Transverse colon (tissue), 4 donors: ENCODE data around the gene HJURP. TPM values are rescaled to one million over a fixed set of nuclear protein-coding genes. Genes with fewer than 3 reads are reported as not detected.

ENCODE experiments used
- DNase-seq: peaks from one replicate; pipeline ENCODE4 v3.0.0-alpha.2; 2019
- H3K27ac ChIP-seq, 4 donors: fragments of 200-600 bp; sonication (generic); 2 replicates each; pipeline ENCODE4 v1.5.1; 2016 to 2018; ENCODE audit warnings: inconsistent platforms in 4 of 4
- H3K27me3 ChIP-seq: fragments of 200-600 bp; sonication (generic); 2 replicates; pipeline ENCODE4 v1.5.1; 2017; ENCODE audit warnings: inconsistent platforms
- H3K36me3 ChIP-seq, 4 donors: fragments of 200-600 bp; sonication (generic); 2 replicates each; pipeline ENCODE4 v1.5.1; 2017 to 2019; ENCODE audit warnings: inconsistent platforms in 4 of 4
- H3K4me1 ChIP-seq, 4 donors: fragments of 200-600 bp; sonication (generic); 2 replicates each; pipeline ENCODE4 v1.5.1; 2017 to 2020; ENCODE audit warnings: inconsistent platforms in 4 of 4
- H3K4me3 ChIP-seq, 4 donors: fragments of 200-600 bp; sonication (generic); 1 replicate in 1 of 4; 2 replicates in 3 of 4; pipeline versions ENCODE4 v1.5.1 to v1.6.1; 2017 to 2019; ENCODE audit warnings: inconsistent platforms in 4 of 4
- H3K9me3 ChIP-seq, 2 donors: fragments of 200-600 bp; sonication (generic); 2 replicates each; pipeline ENCODE4 v1.5.1; 2017 to 2019; ENCODE audit warnings: inconsistent platforms in 2 of 2
- CTCF ChIP-seq, 5 experiments: fragments of 200-600 bp in 3 of 5; fragments of 450-650 bp in 2 of 5; sonication (generic) in 3 of 5; IDR thresholded peaks; 1 replicate in 2 of 5; 2 replicates in 3 of 5; pipeline ENCODE4 v1.5.1; 2016 to 2017; ENCODE audit warnings: antibody characterized with exemption in 5 of 5, inconsistent platforms in 3 of 5, mild to moderate bottlenecking in 2 of 5, moderate library complexity in 1 of 5
- EP300 ChIP-seq: sonication (generic); formaldehyde crosslinking; IDR thresholded peaks from one replicate; pipeline ENCODE4 v1.6.1; 2017; ENCODE audit warnings: antibody characterized with exemption, low read depth
- POLR2A ChIP-seq: fragments of 450-650 bp; IDR thresholded peaks from one replicate; pipeline ENCODE4 v1.6.1; 2016; ENCODE audit warnings: antibody characterized with exemption, mild to moderate bottlenecking, moderate library complexity
- POLR2AphosphoS5 ChIP-seq, 3 donors: sonication (generic); formaldehyde crosslinking; IDR thresholded peaks; one replicate each; pipeline ENCODE4 v1.6.1; 2016; ENCODE audit warnings: antibody characterized with exemption in 3 of 3
- WGBS, 2 donors: methylation state at CpG; one replicate each; pipeline ENCODE4 v1.1.5; 2018; ENCODE audit warnings: low coverage in 1 of 2; 5-methylcytosine and 5-hydroxymethylcytosine counted together
- in situ Hi-C, 4 donors: fragments of 200-750 bp; cut with MboI; loops; one replicate each; pipeline versions ENCODE4 v1.15.0 to v1.15.1; 2017; ENCODE audit warnings: low sequenced_read_pairs in 3 of 4, low pct_ligation_motif_present in 1 of 4, low pct_unique_long_range_greater_than_20kb in 1 of 4
- intact Hi-C: fragments of 100-400 bp; cut with DNase I; formaldehyde crosslinking; loops from one replicate; pipeline ENCODE4 v1.15.1; 2023; ENCODE audit warnings: low total_unique reads
- total RNA-seq, 4 donors: library from RNA; depleted of rRNA; stranded (reverse); fragments of >200 nt; gene quantifications; one replicate each; pipeline ENCODE4 v1.1.0, GENCODE V29; 2016

The HJURP gene
- total RNA-seq, 4 donors from 2014 or later, result 1.9 to 29.5 (median 2.1) TPM; not detected in 1

DNA sequence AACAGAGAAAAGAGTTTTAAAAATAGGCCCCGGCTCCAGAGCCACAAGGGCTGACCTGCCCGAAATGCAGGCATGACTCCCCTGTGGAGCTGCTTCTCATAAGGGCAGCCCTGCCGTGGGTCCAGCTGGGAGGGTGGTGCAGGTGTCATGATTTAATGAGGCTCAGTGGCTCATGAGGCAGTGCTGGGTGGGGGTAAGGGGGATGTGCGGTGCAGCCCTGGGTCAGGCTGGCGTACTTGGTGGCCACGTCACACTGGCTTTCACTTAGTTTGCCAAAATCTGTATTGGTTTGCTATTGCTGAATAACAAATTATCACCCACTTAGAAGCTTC is 33.6 kb downstream of the HJURP start:
- DNase-seq, result peak; percentile 3
- no peak for TF ChIP-seq POLR2AphosphoS5 (IDR thresholded peaks at IDR 0.05)
- TF ChIP-seq POLR2A, result no peak
- TF ChIP-seq CTCF (IDR thresholded peaks at IDR 0.05), result no peak
- no peak for TF ChIP-seq EP300
- WGBS, 2 donors, result 88% methylated on average over 6 of the region's 6 CpGs; no CpG with 5 or more reads in 1 of the 2 donors

GRCh38 chr2:233819884-233820773 is 34.2 kb downstream of the HJURP start:
- in situ Hi-C loops (no loop called here), intact Hi-C loops (no loop called here)

More for the DNA sequence above, 33.6 kb downstream of the HJURP start:
- intact Hi-C loops, result no loop called here
- in situ Hi-C loops, result no loop called here
- no peak overlapping the region for H3K4me3 ChIP-seq
- no peaks in the 10 kb centered on the region for H3K27me3 ChIP-seq
- H3K9me3 ChIP-seq, result no peaks in the 10 kb centered on the region
- no peak overlapping the region for H3K27ac ChIP-seq
- no peaks in the 10 kb centered on the region for H3K36me3 ChIP-seq
- H3K4me1 ChIP-seq, result no peaks in the 10 kb centered on the region

DNA sequence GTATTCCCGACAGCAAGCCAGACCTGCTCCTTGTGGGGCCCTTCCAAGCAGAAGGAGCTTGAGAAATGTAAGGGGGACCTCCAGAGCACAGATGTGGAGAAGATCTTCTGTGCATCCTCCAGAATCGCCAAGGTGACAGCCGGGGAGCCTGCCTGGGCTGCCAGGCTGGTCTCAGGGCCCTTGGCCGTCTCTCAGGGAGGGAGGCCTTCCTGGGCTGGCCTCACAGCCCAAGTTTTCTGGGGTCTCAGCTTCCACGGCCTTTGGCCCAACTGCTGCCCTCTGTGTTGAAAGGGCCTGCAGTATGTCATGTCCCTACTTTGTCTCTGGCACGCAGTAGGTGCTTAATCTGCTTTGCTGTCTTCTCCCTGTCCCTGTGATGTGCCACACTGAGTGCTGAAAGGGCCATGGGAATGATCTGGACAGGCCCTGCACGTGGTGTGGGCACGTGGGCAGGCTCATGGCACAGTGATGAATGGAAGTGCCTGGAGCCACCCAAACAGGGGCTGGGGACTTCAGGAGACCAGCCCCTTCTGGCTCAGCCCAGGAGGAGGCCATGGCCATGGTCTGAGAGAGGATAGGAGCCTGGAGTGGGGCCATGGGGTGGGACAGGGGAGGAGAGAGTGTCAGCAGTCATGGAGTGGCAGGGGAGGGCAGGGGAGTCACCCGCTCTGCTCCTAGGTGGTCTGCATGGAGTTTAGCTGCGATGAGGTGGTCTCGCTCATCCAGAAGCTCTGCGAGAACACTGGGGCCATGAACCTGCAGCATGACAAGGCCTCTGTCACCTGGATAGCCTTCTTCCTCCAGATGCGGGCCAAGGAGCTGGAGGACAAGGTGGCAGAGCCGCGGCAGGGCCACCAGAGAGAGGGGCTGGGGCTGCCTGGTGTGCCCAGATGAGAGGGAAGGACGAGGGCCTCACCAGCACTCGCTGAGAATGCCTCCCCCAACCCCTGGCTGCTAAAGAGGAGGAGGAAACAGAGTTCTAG is 35.4 kb downstream of the HJURP start:
- Histone ChIP-seq H3K36me3 (no peaks in the 10 kb centered on the region), H3K9me3 (no peaks in the 10 kb centered on the region), H3K27ac (no peak overlapping the region), H3K27me3 (no peaks in the 10 kb centered on the region), H3K4me3 (no peak overlapping the region), H3K4me1 (no peaks in the 10 kb centered on the region)
- intact Hi-C loops, result no loop called here
- in situ Hi-C loops, result no loop called here
- WGBS, 2 donors, result 74 to 85% methylated on average over 6 to 17 of the region's 17 CpGs
- TF ChIP-seq POLR2A, result no peak
- no peak for TF ChIP-seq CTCF (IDR thresholded peaks at IDR 0.05)
- TF ChIP-seq POLR2AphosphoS5 (IDR thresholded peaks at IDR 0.05), result no peak
- no peak for TF ChIP-seq EP300
- peak; percentile 5 for DNase-seq

More at GRCh38 chr2:233819884-233820773, 34.2 kb downstream of the HJURP start:
- H3K27me3 ChIP-seq, result no peaks in the 10 kb centered on the region
- TF ChIP-seq CTCF (IDR thresholded peaks at IDR 0.05) (no peak), POLR2AphosphoS5 (IDR thresholded peaks at IDR 0.05) (no peak), POLR2A (no peak), EP300 (no peak)
- no peak overlapping the region for H3K4me3 ChIP-seq
- no peak overlapping the region for H3K27ac ChIP-seq
- 67 to 79% methylated on average over 1 to 18 of the region's 18 CpGs for WGBS, 2 donors
- no peaks in the 10 kb centered on the region for H3K4me1 ChIP-seq
- DNase-seq, result peak; percentile 4
- no peaks in the 10 kb centered on the region for H3K9me3 ChIP-seq
- H3K36me3 ChIP-seq, result no peaks in the 10 kb centered on the region
